Measurements from ENCODE around the gene ZNF253. TPM values are rescaled to one million over a fixed set of nuclear protein-coding genes. Genes with fewer than 3 reads are reported as not detected.

Gene ZNF253
- total RNA-seq (2021; ENCODE audit: unreplicated experiment) (not detected), Bru-seq, nascent RNA (percentile 15 among the genes with signal in this experiment), BruChase-seq, experiment 1, labeled RNA remaining after a 6-hour chase (percentile 12 among the genes with signal in this experiment), BruChase-seq, experiment 2, labeled RNA remaining after a 2-hour chase (percentile 10 among the genes with signal in this experiment)
- not detected in 2 replicates for polyA plus RNA-seq (2012)
- long read RNA-seq: 0 reads

- DNase-seq (ENCODE audit: low read depth, low spot score) (no peak), ATAC-seq (no peak)
- BruUV-seq (replicated peaks): no TSS peak
- Histone ChIP-seq H4K20me1 (ENCODE audit: insufficient read depth) (no peaks in the 10 kb centered on the region), H3K79me2 (ENCODE audit: insufficient read depth, low read length) (no peaks in the 10 kb centered on the region), H3K27me3 (ENCODE audit: insufficient read depth, low read length) (no peaks in the 10 kb centered on the region), H3K4me3 (replicated peaks in 1 of 2; ENCODE audit: low read depth in 1 of 2, low read length in 2 of 2) (no peak within 1 kb of the TSS), H3K9me3 (ENCODE audit: control insufficient read depth in 1 of 2, insufficient read depth in 1 of 2, low read depth in 1 of 2, low read length in 2 of 2) (peaks cover 0 to 4% of the 10 kb centered on the region in 2 experiments; a peak in 2 of 4 replicates), H3K9me2 (ENCODE audit: insufficient read depth) (no peaks in the 10 kb centered on the region), H3K4me2 (ENCODE audit: low read length) (no peak within 1 kb of the TSS), H3K4me1 (ENCODE audit: control insufficient read depth in 1 of 2, insufficient read depth in 2 of 2, low read length in 2 of 2) (no peaks in the 10 kb centered on the region), H2AFZ (ENCODE audit: low read depth, low read length, poor library complexity, severe bottlenecking) (no peak within 1 kb of the TSS), H3K27ac (ENCODE audit: low read depth, low read length) (no peak within 1 kb of the TSS), H3K36me3 (ENCODE audit: control insufficient read depth in 1 of 2, insufficient read depth in 2 of 2, low read length in 2 of 2) (no peaks in the 10 kb centered on the region), H3K9ac (ENCODE audit: low read length) (no peak within 1 kb of the TSS)
- ChIA-PET RAD21 (ENCODE audit: low non-redundant PET in 1 of 2, low total read pairs in 2 of 2, uncharacterized antibody in 2 of 2, unreplicated experiment in 2 of 2) (no interaction called here), POLR2A (no interaction called here), CTCF (no interaction called here)
- intact Hi-C loops (cut with micrococcal nuclease): no loop called here
- TF ChIP-seq CBX3 (IDR thresholded peaks at IDR 0.05; ENCODE audit: low read depth): no peak
Observed at GRCh38 chr19:19865750-19866610, at the start of gene ZNF253. Gene ZNF253 (plus strand): TSS chr19:19865882. CDS start chr19:19865997, 115 bp downstream.

GRCh38 chr19:19816679-19817078, 49.0 kb upstream of the ZNF253 start:
- H3K79me2 ChIP-seq (ENCODE audit: insufficient read depth, low read length): no peaks in the 10 kb centered on the region
- ATAC-seq (no peak), DNase-seq (ENCODE audit: low read depth, low spot score) (no peak)
- H3K9me3 ChIP-seq (ENCODE audit: control insufficient read depth in 1 of 2, insufficient read depth in 1 of 2, low read depth in 1 of 2, low read length in 2 of 2): peaks cover 0 to 4% of the 10 kb centered on the region in 2 experiments; a peak in 1 of 4 replicates
- CTCF ChIA-PET: no interaction called here
- RAD21 ChIA-PET (ENCODE audit: low non-redundant PET in 1 of 2, low total read pairs in 2 of 2, uncharacterized antibody in 2 of 2, unreplicated experiment in 2 of 2): no interaction called here
- H3K27ac ChIP-seq (ENCODE audit: low read depth, low read length): no peak overlapping the region
- H3K27me3 ChIP-seq (ENCODE audit: insufficient read depth, low read length): no peaks in the 10 kb centered on the region
- H3K9ac ChIP-seq (ENCODE audit: low read length): no peak overlapping the region
- H3K36me3 ChIP-seq (ENCODE audit: control insufficient read depth in 1 of 2, insufficient read depth in 2 of 2, low read length in 2 of 2): no peaks in the 10 kb centered on the region
- H3K4me3 ChIP-seq (replicated peaks in 1 of 2; ENCODE audit: low read depth in 1 of 2, low read length in 2 of 2): no peak overlapping the region
- H3K4me2 ChIP-seq (ENCODE audit: low read length): no peak overlapping the region
- intact Hi-C loops (cut with micrococcal nuclease): no loop called here
- no peaks in the 10 kb centered on the region for H3K9me2 ChIP-seq (ENCODE audit: insufficient read depth)
- no peaks in the 10 kb centered on the region for H3K4me1 ChIP-seq (ENCODE audit: control insufficient read depth in 1 of 2, insufficient read depth in 2 of 2, low read length in 2 of 2)
- BruUV-seq (replicated peaks): no TSS peak
- no peaks in the 10 kb centered on the region for H4K20me1 ChIP-seq (ENCODE audit: insufficient read depth)
- POLR2A ChIA-PET: no interaction called here
- H2AFZ ChIP-seq (ENCODE audit: low read depth, low read length, poor library complexity, severe bottlenecking): no peak overlapping the region
- TF ChIP-seq POLR2AphosphoS5 (IDR thresholded peaks at IDR 0.05; ENCODE audit: low read depth, low read length) (no peak), MAX (IDR thresholded peaks at IDR 0.05) (no peak), REST (IDR thresholded peaks at IDR 0.05; ENCODE audit: low read depth) (no peak), FOSL1 (IDR thresholded peaks at IDR 0.05; ENCODE audit: low read depth) (no peak), EZH2phosphoT487 (IDR thresholded peaks at IDR 0.05; ENCODE audit: borderline replicate concordance) (no peak), SIN3A (IDR thresholded peaks at IDR 0.05; ENCODE audit: low read depth) (no peak), TCF7L2 (IDR thresholded peaks at IDR 0.05; ENCODE audit: borderline replicate concordance, extremely low read depth, insufficient read depth, insufficient read length) (no peak), SP1 (IDR thresholded peaks at IDR 0.05; ENCODE audit: low read depth) (no peak), RAD21 (IDR thresholded peaks at IDR 0.05; ENCODE audit: low read depth) (no peak), POLR2A (IDR thresholded peaks at IDR 0.05; ENCODE audit: borderline replicate concordance, extremely low read depth, insufficient read depth, insufficient read length) (no peak)
- TF ChIP-seq, protein P1, sequence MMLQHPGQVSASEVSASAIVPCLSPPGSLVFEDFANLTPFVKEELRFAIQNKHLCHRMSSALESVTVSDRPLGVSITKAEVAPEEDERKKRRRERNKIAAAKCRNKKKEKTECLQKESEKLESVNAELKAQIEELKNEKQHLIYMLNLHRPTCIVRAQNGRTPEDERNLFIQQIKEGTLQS (IDR thresholded peaks at IDR 0.05): no peak
- TF ChIP-seq, protein P2, sequence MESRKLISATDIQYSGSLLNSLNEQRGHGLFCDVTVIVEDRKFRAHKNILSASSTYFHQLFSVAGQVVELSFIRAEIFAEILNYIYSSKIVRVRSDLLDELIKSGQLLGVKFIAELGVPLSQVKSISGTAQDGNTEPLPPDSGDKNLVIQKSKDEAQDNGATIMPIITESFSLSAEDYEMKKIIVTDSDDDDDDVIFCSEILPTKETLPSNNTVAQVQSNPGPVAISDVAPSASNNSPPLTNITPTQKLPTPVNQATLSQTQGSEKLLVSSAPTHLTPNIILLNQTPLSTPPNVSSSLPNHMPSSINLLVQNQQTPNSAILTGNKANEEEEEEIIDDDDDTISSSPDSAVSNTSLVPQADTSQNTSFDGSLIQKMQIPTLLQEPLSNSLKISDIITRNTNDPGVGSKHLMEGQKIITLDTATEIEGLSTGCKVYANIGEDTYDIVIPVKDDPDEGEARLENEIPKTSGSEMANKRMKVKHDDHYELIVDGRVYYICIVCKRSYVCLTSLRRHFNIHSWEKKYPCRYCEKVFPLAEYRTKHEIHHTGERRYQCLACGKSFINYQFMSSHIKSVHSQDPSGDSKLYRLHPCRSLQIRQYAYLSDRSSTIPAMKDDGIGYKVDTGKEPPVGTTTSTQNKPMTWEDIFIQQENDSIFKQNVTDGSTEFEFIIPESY (IDR thresholded peaks at IDR 0.05; ENCODE audit: extremely low read depth, insufficient replicate concordance, low read length): no peak

All from HCT116 (cell line).